ENCODE measurements around the gene TOMM5. TPM values are rescaled to one million over a fixed set of nuclear protein-coding genes. Genes with fewer than 3 reads are reported as not detected.

The TOMM5 gene
- total and polyA plus RNA-seq, 2 of the 13 experiments (the other 11 are each of a cell fraction or from before 2014, with no cell fraction given): 147 to 315 TPM

- TF ChIP-seq ZSCAN29 (CRISPR knock-in tag; conservative IDR thresholded peaks at IDR 0.05) (no peak), PCBP1 (IDR thresholded peaks at IDR 0.05; ENCODE audit: borderline replicate concordance, low read depth, low read length) (no peak), ZNF205 (CRISPR knock-in tag; IDR thresholded peaks at IDR 0.05) (no peak), ZNF441 (CRISPR knock-in tag; IDR thresholded peaks at IDR 0.05; ENCODE audit: borderline replicate concordance) (no peak)
Measured at GRCh38 chr9:37550781-37551180, 41.6 kb downstream of the TOMM5 start (continued).

GRCh38 chr9:37549527-37549926 is 42.9 kb downstream of the TOMM5 start:
- ChIA-PET POLR2A (interaction anchor here (0.7 kb wide), 1 partner anchor 8 kb away, joined by 3 read pairs; no protein-coding TSS in a partner anchor), CTCF (ENCODE audit: low intra/inter-chr PET ratio, low total read pairs) (no interaction called here)
- DNase-seq (ENCODE audit: low spot score) (no peak), FAIRE-seq (no peak), ATAC-seq (no peak)
- Histone ChIP-seq H3K79me2 (ENCODE audit: insufficient read depth, low read length) (no peaks in the 10 kb centered on the region), H3K27ac (ENCODE audit: extremely low read length, insufficient read depth, low read length) (no peak overlapping the region), H3K27me3 (ENCODE audit: control insufficient read depth in 1 of 2, insufficient read depth in 2 of 2, low read length in 2 of 2) (no peaks in the 10 kb centered on the region), H3K4me3 (replicated peaks in 1 of 3; ENCODE audit: insufficient read depth in 1 of 3, low read depth in 2 of 3, low read length in 3 of 3) (no peak overlapping the region), H3K9me3 (ENCODE audit: low read length) (no peaks in the 10 kb centered on the region), H3K4me1 (ENCODE audit: insufficient read depth, low read length) (no peaks in the 10 kb centered on the region), H3K36me3 (replicated peaks in 1 of 2; ENCODE audit: control insufficient read depth in 1 of 2, insufficient read depth in 2 of 2, low read length in 2 of 2) (no peaks in the 10 kb centered on the region), H3K4me2 (ENCODE audit: low read depth, low read length) (no peak overlapping the region), H3K9ac (ENCODE audit: insufficient read depth, low read depth, low read length) (no peak overlapping the region), H2AFZ (ENCODE audit: low read length) (no peak overlapping the region), H4K20me1 (ENCODE audit: insufficient read depth, low read length) (no peaks in the 10 kb centered on the region)
- BruUV-seq (replicated peaks): no TSS peak
- TF ChIP-seq, protein P1, sequence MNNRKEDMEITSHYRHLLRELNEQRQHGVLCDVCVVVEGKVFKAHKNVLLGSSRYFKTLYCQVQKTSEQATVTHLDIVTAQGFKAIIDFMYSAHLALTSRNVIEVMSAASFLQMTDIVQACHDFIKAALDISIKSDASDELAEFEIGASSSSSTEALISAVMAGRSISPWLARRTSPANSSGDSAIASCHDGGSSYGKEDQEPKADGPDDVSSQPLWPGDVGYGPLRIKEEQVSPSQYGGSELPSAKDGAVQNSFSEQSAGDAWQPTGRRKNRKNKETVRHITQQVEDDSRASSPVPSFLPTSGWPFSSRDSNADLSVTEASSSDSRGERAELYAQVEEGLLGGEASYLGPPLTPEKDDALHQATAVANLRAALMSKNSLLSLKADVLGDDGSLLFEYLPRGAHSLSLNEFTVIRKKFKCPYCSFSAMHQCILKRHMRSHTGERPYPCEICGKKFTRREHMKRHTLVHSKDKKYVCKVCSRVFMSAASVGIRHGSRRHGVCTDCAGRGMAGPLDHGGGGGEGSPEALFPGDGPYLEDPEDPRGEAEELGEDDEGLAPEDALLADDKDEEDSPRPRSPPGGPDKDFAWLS (CRISPR knock-in tag; IDR thresholded peaks at IDR 0.05; ENCODE audit: borderline replicate concordance): no peak
- TF ChIP-seq MAFK (conservative IDR thresholded peaks at IDR 0.05 in 1 of 2, IDR thresholded peaks at IDR 0.05 in 1 of 2; ENCODE audit: low read length in 2 of 2) (peak; percentile 47 to 77; a peak in 2 of 4 replicates), MAFF (IDR thresholded peaks at IDR 0.05; ENCODE audit: low read depth, low read length) (peak; percentile 70)
- intact Hi-C loops (cut with micrococcal nuclease; ENCODE audit: unreplicated experiment) (no loop called here), in situ Hi-C loops (cut with HindIII; ENCODE audit: extremely low pct_ligation_motif_present, low pct_unique_long_range_greater_than_20kb) (no loop called here)

Data from HepG2 (cell line).